ENCODE measurements around the gene AMN1. TPM values are rescaled to one million over a fixed set of nuclear protein-coding genes. Genes with fewer than 3 reads are reported as not detected.
"Not testable (repeated sequence)": the region's sequence is repeated elsewhere in the genome, so short reads cannot be mapped to it uniquely, and the experiment has no call there.

AMN1 gene
- total RNA-seq, 1 donor from 2014 or later: 5.6 TPM

DNA sequence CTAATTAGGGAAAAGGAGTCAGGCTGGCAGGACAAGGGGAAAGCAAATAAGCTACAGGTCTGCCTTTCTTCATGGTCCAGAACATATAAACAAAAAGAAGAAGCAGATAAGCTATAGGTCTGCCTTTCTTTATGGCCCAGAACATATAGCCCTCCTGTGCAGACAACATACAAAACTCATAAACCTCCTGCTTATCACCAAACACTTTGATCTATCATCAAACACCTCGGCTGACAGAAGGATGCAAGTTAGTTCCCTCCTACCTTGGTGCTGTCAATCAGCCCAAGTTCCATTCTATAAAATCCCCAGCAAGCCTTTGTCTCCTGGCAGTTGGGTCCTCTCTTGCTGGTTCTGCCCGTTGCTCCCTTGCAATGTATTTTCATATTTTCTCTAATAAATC is 23.2 kb downstream of the AMN1 start:
- DNase-seq (ENCODE audit: low spot score): no peak
- Mint-ChIP-seq H3K9me3 (ENCODE audit: unreplicated experiment) (peaks cover 5% of the 10 kb centered on the region), H3K4me1 (ENCODE audit: unreplicated experiment) (peaks cover 3% of the 10 kb centered on the region), H3K27ac (ENCODE audit: unreplicated experiment) (no peak overlapping the region), H3K4me3 (ENCODE audit: unreplicated experiment) (no peak overlapping the region), H3K27me3 (ENCODE audit: unreplicated experiment) (no peaks in the 10 kb centered on the region), H3K36me3 (ENCODE audit: low read depth, unreplicated experiment) (peaks cover 26% of the 10 kb centered on the region)
- TF ChIP-seq, protein P1, sequence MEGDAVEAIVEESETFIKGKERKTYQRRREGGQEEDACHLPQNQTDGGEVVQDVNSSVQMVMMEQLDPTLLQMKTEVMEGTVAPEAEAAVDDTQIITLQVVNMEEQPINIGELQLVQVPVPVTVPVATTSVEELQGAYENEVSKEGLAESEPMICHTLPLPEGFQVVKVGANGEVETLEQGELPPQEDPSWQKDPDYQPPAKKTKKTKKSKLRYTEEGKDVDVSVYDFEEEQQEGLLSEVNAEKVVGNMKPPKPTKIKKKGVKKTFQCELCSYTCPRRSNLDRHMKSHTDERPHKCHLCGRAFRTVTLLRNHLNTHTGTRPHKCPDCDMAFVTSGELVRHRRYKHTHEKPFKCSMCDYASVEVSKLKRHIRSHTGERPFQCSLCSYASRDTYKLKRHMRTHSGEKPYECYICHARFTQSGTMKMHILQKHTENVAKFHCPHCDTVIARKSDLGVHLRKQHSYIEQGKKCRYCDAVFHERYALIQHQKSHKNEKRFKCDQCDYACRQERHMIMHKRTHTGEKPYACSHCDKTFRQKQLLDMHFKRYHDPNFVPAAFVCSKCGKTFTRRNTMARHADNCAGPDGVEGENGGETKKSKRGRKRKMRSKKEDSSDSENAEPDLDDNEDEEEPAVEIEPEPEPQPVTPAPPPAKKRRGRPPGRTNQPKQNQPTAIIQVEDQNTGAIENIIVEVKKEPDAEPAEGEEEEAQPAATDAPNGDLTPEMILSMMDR (IDR thresholded peaks at IDR 0.05; ENCODE audit: unreplicated experiment): no peak

GRCh38 chr12:31702047-31702446 is 26.8 kb downstream of the AMN1 start:
- no peak for DNase-seq (ENCODE audit: low spot score)
- Mint-ChIP-seq H3K27ac (ENCODE audit: unreplicated experiment) (no peak overlapping the region), H3K4me1 (ENCODE audit: unreplicated experiment) (no peaks in the 10 kb centered on the region), H3K4me3 (ENCODE audit: unreplicated experiment) (no peak overlapping the region), H3K36me3 (ENCODE audit: low read depth, unreplicated experiment) (peaks cover 6% of the 10 kb centered on the region), H3K9me3 (ENCODE audit: unreplicated experiment) (no peaks in the 10 kb centered on the region), H3K27me3 (ENCODE audit: unreplicated experiment) (no peaks in the 10 kb centered on the region)
- TF ChIP-seq, protein P1 (IDR thresholded peaks at IDR 0.05; ENCODE audit: unreplicated experiment): no peak

GRCh38 chr12:31689921-31690320 is 38.9 kb downstream of the AMN1 start:
- not testable (repeated sequence) for DNase-seq (ENCODE audit: low spot score); H3K27ac Mint-ChIP-seq (ENCODE audit: unreplicated experiment); H3K27me3 Mint-ChIP-seq (ENCODE audit: unreplicated experiment); H3K4me3 Mint-ChIP-seq (ENCODE audit: unreplicated experiment); H3K9me3 Mint-ChIP-seq (ENCODE audit: unreplicated experiment); H3K4me1 Mint-ChIP-seq (ENCODE audit: unreplicated experiment)
- peaks cover 16% of the 10 kb centered on the region for H3K36me3 Mint-ChIP-seq (ENCODE audit: low read depth, unreplicated experiment)

DNA sequence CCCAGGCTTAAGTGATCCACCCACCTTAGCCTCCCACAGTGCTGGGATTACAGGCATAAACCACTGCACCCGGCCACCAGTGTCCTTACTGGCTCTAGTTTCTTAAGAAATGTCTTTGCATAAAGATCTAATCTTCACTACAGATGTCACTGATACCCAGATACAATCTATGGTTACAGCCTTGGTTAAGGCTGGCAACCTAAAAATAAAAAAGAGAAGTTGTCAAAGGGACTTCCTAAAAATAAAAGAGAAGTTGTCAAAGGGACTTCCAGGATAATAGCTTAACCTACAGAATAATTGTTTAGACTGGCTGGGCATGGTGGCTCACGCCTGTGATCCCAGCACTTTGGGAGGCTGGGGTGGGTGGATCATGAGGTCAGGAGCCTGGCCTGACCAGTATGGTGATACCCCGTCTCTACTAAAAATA is 41.7 kb downstream of the AMN1 start:
- Mint-ChIP-seq H3K4me1 (ENCODE audit: unreplicated experiment) (no peaks in the 10 kb centered on the region), H3K36me3 (ENCODE audit: low read depth, unreplicated experiment) (peaks cover 35% of the 10 kb centered on the region), H3K27ac (ENCODE audit: unreplicated experiment) (no peak overlapping the region), H3K9me3 (ENCODE audit: unreplicated experiment) (peaks cover 8% of the 10 kb centered on the region), H3K4me3 (ENCODE audit: unreplicated experiment) (no peak overlapping the region), H3K27me3 (ENCODE audit: unreplicated experiment) (no peaks in the 10 kb centered on the region)
- TF ChIP-seq, protein P1 (IDR thresholded peaks at IDR 0.05; ENCODE audit: unreplicated experiment): no peak
- DNase-seq (ENCODE audit: low spot score): no peak

DNA sequence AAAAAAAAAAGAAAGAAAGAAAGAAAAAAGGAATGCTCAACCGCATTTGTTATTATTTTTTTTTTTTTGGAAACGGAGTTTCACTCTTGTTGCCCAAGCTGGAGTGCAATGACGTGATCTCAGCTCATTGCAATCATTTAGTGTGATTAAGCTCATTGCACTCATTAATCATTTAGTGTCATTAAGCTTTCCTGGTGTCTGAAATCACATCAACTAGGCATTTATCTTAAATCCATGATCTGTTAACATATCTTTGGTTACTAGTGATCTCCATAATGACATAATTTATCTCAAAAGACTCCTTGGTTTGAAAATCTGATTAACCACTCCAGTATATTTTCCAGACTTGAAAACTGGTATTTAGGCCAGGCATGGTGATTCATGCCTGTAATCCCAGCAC is 43.0 kb downstream of the AMN1 start:
- Mint-ChIP-seq H3K9me3 (ENCODE audit: unreplicated experiment) (peaks cover 9% of the 10 kb centered on the region), H3K36me3 (ENCODE audit: low read depth, unreplicated experiment) (peaks cover 34% of the 10 kb centered on the region), H3K4me1 (ENCODE audit: unreplicated experiment) (no peaks in the 10 kb centered on the region), H3K27me3 (ENCODE audit: unreplicated experiment) (no peaks in the 10 kb centered on the region), H3K4me3 (ENCODE audit: unreplicated experiment) (no peak overlapping the region), H3K27ac (ENCODE audit: unreplicated experiment) (no peak overlapping the region)
- no peak for DNase-seq (ENCODE audit: low spot score)
- TF ChIP-seq, protein P1 (IDR thresholded peaks at IDR 0.05; ENCODE audit: unreplicated experiment): no peak

Measured in endothelial cell (in vitro differentiated cells).